Fibroblast of pulmonary artery (primary cell): ENCODE measurements around the gene GLI3.

Source experiments
- DNase-seq: peaks from one replicate; pipeline ENCODE4 v3.0.0-alpha.2; 2010; ENCODE audit warnings: low read depth
- H3K4me3 ChIP-seq: replicated peaks from 2 replicates; pipeline ENCODE4 v1.5.1; 2011; ENCODE audit warnings: low read depth, mild to moderate bottlenecking, control low read depth, low read length, moderate library complexity
- TF ChIP-seq, protein P1 (sequence below): IDR thresholded peaks from 2 replicates; pipeline ENCODE4 v1.5.1; 2011; ENCODE audit warnings: mild to moderate bottlenecking, control low read depth, low read length, inconsistent platforms; ENCODE audit errors: missing control alignments

The GLI3 gene

DNA sequence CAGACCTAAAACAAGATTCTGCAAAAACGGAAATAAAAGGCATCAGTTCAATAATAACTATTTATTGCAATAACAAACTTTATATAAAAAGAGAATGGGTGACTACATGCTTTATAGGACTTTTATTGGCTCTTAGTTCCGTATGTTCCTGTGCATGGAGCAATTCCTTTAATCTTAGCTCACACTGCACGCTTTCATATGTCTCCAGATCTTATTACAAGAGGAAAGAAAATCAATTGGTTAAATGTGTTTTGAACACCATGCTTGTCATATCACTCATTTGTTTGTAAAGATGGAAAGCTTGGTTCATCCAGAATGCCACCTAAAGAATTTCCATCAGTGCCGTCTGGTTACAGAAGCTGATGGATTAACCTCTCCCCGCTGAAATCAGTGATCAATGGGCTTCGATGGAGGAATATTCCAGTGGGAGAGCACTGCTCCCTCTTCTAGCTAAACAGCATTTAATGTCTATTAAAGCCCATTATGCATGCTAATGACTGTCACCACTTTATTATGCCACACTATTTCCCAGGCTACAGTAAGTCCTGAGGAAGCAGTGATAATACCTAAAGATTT lies 210.3 kb downstream of the GLI3 start:
- H3K4me3 ChIP-seq = no peak overlapping the region
- TF ChIP-seq, protein P1, sequence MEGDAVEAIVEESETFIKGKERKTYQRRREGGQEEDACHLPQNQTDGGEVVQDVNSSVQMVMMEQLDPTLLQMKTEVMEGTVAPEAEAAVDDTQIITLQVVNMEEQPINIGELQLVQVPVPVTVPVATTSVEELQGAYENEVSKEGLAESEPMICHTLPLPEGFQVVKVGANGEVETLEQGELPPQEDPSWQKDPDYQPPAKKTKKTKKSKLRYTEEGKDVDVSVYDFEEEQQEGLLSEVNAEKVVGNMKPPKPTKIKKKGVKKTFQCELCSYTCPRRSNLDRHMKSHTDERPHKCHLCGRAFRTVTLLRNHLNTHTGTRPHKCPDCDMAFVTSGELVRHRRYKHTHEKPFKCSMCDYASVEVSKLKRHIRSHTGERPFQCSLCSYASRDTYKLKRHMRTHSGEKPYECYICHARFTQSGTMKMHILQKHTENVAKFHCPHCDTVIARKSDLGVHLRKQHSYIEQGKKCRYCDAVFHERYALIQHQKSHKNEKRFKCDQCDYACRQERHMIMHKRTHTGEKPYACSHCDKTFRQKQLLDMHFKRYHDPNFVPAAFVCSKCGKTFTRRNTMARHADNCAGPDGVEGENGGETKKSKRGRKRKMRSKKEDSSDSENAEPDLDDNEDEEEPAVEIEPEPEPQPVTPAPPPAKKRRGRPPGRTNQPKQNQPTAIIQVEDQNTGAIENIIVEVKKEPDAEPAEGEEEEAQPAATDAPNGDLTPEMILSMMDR = no peak
- no peak for DNase-seq

DNA sequence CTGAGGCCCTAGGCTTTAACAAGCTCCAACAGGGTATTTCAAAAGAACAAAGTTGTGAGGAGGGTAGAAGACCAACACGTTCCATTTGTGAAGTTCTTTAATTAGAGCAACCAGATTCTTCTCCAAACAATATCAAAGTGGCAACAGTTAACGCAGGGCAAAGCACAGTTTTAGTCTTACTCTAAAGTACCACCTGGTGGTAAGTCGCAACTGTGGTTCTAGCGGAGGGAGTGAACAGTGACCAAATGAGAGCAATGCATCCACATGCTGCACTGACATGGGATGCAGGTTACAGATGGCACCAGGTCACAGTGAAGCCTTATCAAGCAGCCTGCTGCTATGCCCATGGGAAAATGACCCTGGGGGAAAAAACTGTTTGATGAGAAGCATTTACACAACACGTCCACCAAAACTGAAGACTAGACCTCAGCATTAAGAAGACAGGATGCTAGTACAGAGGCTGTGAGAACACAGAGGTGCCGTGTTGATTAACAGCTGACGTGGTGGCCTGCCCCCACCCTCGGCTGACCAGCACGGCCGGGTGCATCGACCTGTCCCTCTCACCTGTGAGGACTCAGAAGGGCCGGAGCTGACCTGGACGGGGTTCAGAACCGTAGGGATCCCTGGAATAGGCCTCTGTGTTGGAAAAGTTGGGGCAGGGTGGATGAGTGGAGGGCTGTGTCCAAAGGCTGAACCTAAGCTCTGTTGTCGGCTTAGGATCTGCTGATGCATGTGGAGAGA lies 211.2 kb downstream of the GLI3 start:
- DNase-seq = no peak
- TF ChIP-seq, protein P1 = no peak
- H3K4me3 ChIP-seq = no peak overlapping the region

DNA sequence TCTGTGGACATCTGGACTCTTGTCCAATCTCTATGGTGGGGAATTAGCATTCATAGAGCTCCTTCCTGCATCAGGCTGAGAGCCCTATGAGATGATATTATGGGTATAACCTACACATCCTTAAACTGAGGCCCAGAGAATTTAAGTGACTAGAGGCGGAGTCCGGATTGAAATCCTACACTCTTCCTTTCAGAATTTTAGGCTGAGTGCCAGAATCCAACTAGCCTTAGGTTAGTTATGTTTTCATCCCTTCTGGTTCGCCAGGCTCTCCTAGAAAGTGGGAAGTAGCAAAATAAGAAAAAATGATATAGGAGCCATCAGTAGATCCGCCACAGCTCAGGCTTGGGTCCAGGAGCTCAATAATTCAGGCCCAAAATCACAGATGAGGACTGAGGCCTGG lies 212.5 kb downstream of the GLI3 start:
- DNase-seq = no peak
- no peak overlapping the region for H3K4me3 ChIP-seq
- TF ChIP-seq, protein P1 = no peak

DNA sequence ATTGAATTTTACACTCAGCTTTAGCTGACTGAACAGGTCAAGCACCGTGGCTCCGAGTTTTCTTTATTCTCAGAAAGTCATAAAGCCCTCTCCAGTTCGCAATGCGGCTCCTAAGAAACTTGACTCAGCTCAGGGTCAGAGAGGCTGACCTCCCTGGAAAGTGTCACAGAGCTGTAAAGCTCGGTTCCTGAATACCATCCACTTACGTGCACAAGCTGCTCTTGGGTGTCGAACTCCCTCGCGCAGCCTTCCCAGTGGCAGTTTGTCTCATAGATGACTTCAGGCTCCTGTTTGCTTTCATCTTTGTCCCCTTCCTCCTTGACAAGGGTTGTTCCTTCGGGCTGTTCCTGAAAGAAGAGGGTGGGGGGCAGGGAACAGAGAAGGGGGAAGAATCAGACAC lies 213.7 kb downstream of the GLI3 start:
- TF ChIP-seq, protein P1 = no peak
- no peak overlapping the region for H3K4me3 ChIP-seq
- DNase-seq = no peak

DNA sequence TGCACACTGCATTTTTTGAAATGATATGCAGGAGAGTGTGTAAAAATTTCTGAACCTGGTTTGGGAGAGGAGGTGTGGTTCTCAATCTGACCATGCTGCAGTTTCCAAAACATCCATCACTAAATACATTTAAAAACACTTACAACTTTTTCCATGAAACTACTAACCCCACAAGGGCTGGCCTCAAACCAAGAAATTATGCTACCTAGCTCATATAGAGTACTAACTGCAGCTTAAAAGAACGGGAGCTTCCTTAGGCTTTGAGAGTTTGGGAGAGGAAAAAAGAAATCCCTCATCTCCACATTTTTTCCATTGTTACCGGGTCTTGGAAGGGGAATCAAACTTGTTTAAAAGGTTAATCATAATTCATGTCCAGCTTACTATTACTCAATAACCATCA lies 214.2 kb downstream of the GLI3 start:
- no peak overlapping the region for H3K4me3 ChIP-seq
- TF ChIP-seq, protein P1 = no peak
- DNase-seq = no peak

DNA sequence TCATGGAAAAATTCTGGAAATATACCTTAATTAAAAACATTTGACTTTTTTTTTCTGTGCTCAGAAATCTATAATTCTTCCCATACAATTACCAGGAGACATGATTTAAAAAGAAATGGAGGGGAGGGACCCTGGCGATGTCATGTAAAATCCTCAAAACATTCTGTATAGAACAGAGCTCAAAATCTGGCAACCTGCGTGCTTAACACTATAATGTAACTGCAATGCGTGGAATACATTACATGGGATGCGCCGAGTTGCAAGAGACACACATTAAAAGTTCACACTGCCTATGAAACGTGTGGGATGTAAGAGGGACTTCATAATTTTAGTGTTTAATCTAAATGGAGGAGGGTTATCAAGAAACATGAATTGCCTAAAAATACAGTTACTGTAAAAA lies 215.0 kb downstream of the GLI3 start:
- DNase-seq = no peak
- TF ChIP-seq, protein P1 = no peak
- H3K4me3 ChIP-seq = no peak overlapping the region

DNA sequence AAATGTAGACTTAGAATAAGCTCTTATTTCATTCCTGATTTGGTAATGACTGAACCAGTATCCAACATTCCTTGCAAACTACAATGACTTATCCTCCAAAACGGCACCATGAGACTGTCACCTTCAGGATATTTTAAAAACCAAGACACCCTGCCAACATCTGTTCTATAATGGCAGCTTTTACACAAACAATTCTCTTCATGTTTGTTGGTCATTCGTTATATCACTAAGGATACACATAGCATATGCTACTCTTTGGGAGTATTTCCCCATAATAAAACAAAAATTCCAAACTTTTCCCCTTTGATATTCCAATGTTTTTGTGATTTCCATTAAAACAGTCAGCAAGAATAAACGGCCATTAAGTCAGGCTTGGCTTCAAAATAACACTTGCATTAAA lies 215.4 kb downstream of the GLI3 start:
- DNase-seq = no peak
- H3K4me3 ChIP-seq = no peak overlapping the region
- TF ChIP-seq, protein P1 = no peak
